OCI-LY1 (cell line): Measurements from ENCODE around the gene ENPEP.

Source experiments
- H2AFZ ChIP-seq: fragments of 200-600 bp; sonication (generic), shearing (Covaris generic); 2 replicates; pipeline ENCODE4 v1.6.0; 2014; ENCODE audit warnings: antibody characterized with exemption, mild to moderate bottlenecking, low read length
- H3F3A ChIP-seq: fragments of 200-600 bp; sonication (generic), shearing (Covaris generic); 2 replicates; pipeline ENCODE4 v1.6.0; 2014; ENCODE audit warnings: mild to moderate bottlenecking, antibody characterized with exemption, low read length, moderate library complexity; ENCODE audit not compliant: insufficient read depth
- H3K27ac ChIP-seq: fragments of 200-600 bp; sonication (generic); 2 replicates; pipeline ENCODE4 v1.5.1; 2014; ENCODE audit warnings: low read length, mixed run types, mild to moderate bottlenecking, low read depth; ENCODE audit not compliant: poor library complexity, severe bottlenecking
- H3K27me3 ChIP-seq: fragments of 200-600 bp; sonication (generic); 2 replicates; pipeline ENCODE4 v1.6.0; 2014; ENCODE audit warnings: antibody characterized with exemption, mild to moderate bottlenecking, low read length, moderate library complexity; ENCODE audit not compliant: insufficient read depth
- H3K36me3 ChIP-seq: fragments of 200-600 bp; sonication (generic); 2 replicates; pipeline ENCODE4 v1.6.1; 2014; ENCODE audit warnings: mild to moderate bottlenecking, antibody characterized with exemption, low read length, moderate library complexity, mixed read lengths; ENCODE audit not compliant: insufficient read depth
- H3K4me1 ChIP-seq: fragments of 200-600 bp; sonication (generic); 2 replicates; pipeline ENCODE4 v1.5.1; 2014; ENCODE audit warnings: mild to moderate bottlenecking, low read length, moderate library complexity; ENCODE audit not compliant: insufficient read depth, severe bottlenecking
- H3K4me2 ChIP-seq: fragments of 200-600 bp; sonication (generic), shearing (Covaris generic); 2 replicates; pipeline ENCODE4 v1.6.1; 2014; ENCODE audit warnings: low read length
- H3K4me3 ChIP-seq: fragments of 200-600 bp; sonication (generic); 2 replicates; pipeline ENCODE4 v1.5.1; 2014; ENCODE audit warnings: low read length, low read depth, mild to moderate bottlenecking, mixed read lengths; ENCODE audit not compliant: poor library complexity, severe bottlenecking
- H3K79me2 ChIP-seq: fragments of 200-600 bp; shearing (Covaris generic); 2 replicates; pipeline ENCODE4 v1.6.1; 2016; ENCODE audit warnings: mixed run types, low read length, mixed read lengths; ENCODE audit not compliant: insufficient read depth
- H3K9ac ChIP-seq: fragments of 200-600 bp; sonication (generic), shearing (Covaris generic); 2 replicates; pipeline ENCODE4 v1.6.1; 2014; ENCODE audit warnings: mild to moderate bottlenecking, low read length, mixed read lengths
- H3K9me2 ChIP-seq: fragments of 200-600 bp; sonication (generic), shearing (Covaris generic); 2 replicates; pipeline ENCODE4 v1.6.1; 2014; ENCODE audit warnings: low read depth, mild to moderate bottlenecking, low read length, mixed read lengths
- H3K9me3 ChIP-seq: fragments of 200-600 bp; shearing (Covaris generic); 2 replicates; pipeline ENCODE4 v1.6.1; 2014; ENCODE audit warnings: low read length, mixed read lengths
- H4K20me1 ChIP-seq: fragments of 200-600 bp; sonication (generic), shearing (Covaris generic); 2 replicates; pipeline ENCODE4 v1.6.0; 2016; ENCODE audit warnings: mild to moderate bottlenecking, low read length; ENCODE audit not compliant: insufficient read depth
- CTCF ChIP-seq: fragments of 200-600 bp; sonication (generic), shearing (Covaris generic); IDR thresholded peaks from 2 replicates; pipeline ENCODE4 v1.5.1; 2017; ENCODE audit warnings: mild to moderate bottlenecking, antibody characterized with exemption, low read length, moderate library complexity, mixed read lengths
- EZH2 ChIP-seq: fragments of 200-600 bp; sonication (generic), shearing (Covaris generic); IDR thresholded peaks from 2 replicates; pipeline ENCODE4 v1.8.0; 2017; ENCODE audit warnings: borderline replicate concordance, mixed run types, mild to moderate bottlenecking, antibody characterized with exemption, low read length, moderate library complexity, mixed read lengths

ENPEP gene

GRCh38 chr4:110442309-110442708 lies 33.6 kb upstream of the ENPEP start:
- Histone ChIP-seq H3K9me3 (no peaks in the 10 kb centered on the region), H3K27me3 (no peaks in the 10 kb centered on the region), H3K9ac (no peak overlapping the region), H2AFZ (no peak overlapping the region), H3F3A (no peaks in the 10 kb centered on the region), H4K20me1 (no peaks in the 10 kb centered on the region), H3K27ac (no peak overlapping the region), H3K4me2 (no peak overlapping the region), H3K79me2 (no peaks in the 10 kb centered on the region), H3K4me1 (no peaks in the 10 kb centered on the region), H3K9me2 (no peaks in the 10 kb centered on the region), H3K36me3 (no peaks in the 10 kb centered on the region), H3K4me3 (no peak overlapping the region)
- TF ChIP-seq CTCF: no peak
- no peak for TF ChIP-seq EZH2

- no peak overlapping the region for H3K4me2 ChIP-seq
- no peak for TF ChIP-seq EZH2
- no peaks in the 10 kb centered on the region for H3F3A ChIP-seq
- no peak overlapping the region for H3K4me3 ChIP-seq
- H3K79me2 ChIP-seq: no peaks in the 10 kb centered on the region
- no peaks in the 10 kb centered on the region for H3K9me3 ChIP-seq
- H3K27ac ChIP-seq: no peak overlapping the region
- H3K9ac ChIP-seq: no peak overlapping the region
- H3K4me1 ChIP-seq: no peaks in the 10 kb centered on the region
- no peaks in the 10 kb centered on the region for H3K27me3 ChIP-seq
- H3K36me3 ChIP-seq: no peaks in the 10 kb centered on the region
- no peaks in the 10 kb centered on the region for H4K20me1 ChIP-seq
- H2AFZ ChIP-seq: no peak overlapping the region
- H3K9me2 ChIP-seq: no peaks in the 10 kb centered on the region
Measured at GRCh38 chr4:110442788-110443187, 33.2 kb upstream of the ENPEP start.

- TF ChIP-seq CTCF (no peak), EZH2 (no peak)
- Histone ChIP-seq H2AFZ (no peak overlapping the region), H3K9me3 (no peaks in the 10 kb centered on the region)
Measured at GRCh38 chr4:110449947-110450346, 26.0 kb upstream of the ENPEP start.

GRCh38 chr4:110452546-110452945 lies 23.4 kb upstream of the ENPEP start:
- Histone ChIP-seq H3K4me3 (no peak overlapping the region), H3K79me2 (no peaks in the 10 kb centered on the region), H3K27ac (no peak overlapping the region), H3F3A (no peaks in the 10 kb centered on the region), H3K4me1 (no peaks in the 10 kb centered on the region), H2AFZ (no peak overlapping the region), H3K9me2 (no peaks in the 10 kb centered on the region), H3K4me2 (no peak overlapping the region), H3K36me3 (no peaks in the 10 kb centered on the region), H4K20me1 (no peaks in the 10 kb centered on the region), H3K9ac (no peak overlapping the region), H3K27me3 (no peaks in the 10 kb centered on the region), H3K9me3 (no peaks in the 10 kb centered on the region)
- no peak for TF ChIP-seq CTCF
- no peak for TF ChIP-seq EZH2

More at GRCh38 chr4:110449947-110450346, 26.0 kb upstream of the ENPEP start:
- H3K4me2 ChIP-seq: no peak overlapping the region
- H3F3A ChIP-seq: no peaks in the 10 kb centered on the region
- no peak overlapping the region for H3K4me3 ChIP-seq
- H3K27me3 ChIP-seq: no peaks in the 10 kb centered on the region
- no peaks in the 10 kb centered on the region for H3K79me2 ChIP-seq
- H3K9ac ChIP-seq: no peak overlapping the region
- H3K4me1 ChIP-seq: no peaks in the 10 kb centered on the region
- H3K9me2 ChIP-seq: no peaks in the 10 kb centered on the region
- H3K36me3 ChIP-seq: no peaks in the 10 kb centered on the region
- no peaks in the 10 kb centered on the region for H4K20me1 ChIP-seq
- H3K27ac ChIP-seq: no peak overlapping the region
